AG10803 (cell line): ENCODE results near the gene WWTR1.

Experiments used
- DNase-seq: peaks from one replicate; pipeline ENCODE4 v3.0.0; 2010; ENCODE audit warnings: low read depth
- H3K4me3 ChIP-seq: 2 replicates; pipeline ENCODE4 v1.5.1; 2011; ENCODE audit warnings: mild to moderate bottlenecking, low read length, control low read depth
- TF ChIP-seq, protein P1 (sequence below): conservative IDR thresholded peaks from 2 replicates; pipeline ENCODE4 v1.5.1; 2011; ENCODE audit warnings: mild to moderate bottlenecking, low read length, control low read depth, inconsistent platforms

The WWTR1 gene

DNA sequence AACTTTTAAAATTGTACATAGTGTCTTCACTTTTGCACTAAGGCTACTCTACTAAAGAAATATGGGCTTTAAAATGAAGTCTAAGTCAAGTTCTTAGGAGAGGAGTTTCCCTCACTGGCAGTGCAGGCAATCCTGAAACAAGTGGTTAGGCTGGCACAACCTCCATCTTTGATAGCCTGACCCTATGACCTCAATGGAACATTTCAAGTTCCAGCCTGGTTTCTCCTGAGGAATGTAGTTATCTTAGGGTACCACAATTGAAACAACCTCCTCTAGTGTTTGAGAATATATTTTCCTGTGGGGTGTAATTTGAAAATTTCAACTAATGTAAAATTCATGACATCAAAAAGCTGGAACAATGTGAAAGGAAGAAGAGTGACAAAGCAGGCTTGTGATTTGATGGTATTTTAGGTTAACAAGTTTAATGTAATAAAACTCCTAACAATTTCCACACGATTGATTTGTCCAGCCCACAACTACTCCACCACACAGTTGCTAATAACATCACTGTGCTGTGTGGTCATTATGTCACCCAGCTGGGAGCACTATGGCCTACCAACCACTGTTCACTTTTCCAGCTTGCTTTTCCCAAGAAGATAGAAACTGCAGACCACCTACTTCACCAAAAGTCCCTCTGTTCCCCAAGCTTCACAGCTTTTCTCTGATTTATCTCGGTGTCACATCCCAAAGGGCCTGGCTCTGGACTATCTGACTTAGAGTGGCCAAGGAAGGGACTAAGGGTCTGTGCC is 1.8 kb downstream of the WWTR1 start:
- TF ChIP-seq, protein P1, sequence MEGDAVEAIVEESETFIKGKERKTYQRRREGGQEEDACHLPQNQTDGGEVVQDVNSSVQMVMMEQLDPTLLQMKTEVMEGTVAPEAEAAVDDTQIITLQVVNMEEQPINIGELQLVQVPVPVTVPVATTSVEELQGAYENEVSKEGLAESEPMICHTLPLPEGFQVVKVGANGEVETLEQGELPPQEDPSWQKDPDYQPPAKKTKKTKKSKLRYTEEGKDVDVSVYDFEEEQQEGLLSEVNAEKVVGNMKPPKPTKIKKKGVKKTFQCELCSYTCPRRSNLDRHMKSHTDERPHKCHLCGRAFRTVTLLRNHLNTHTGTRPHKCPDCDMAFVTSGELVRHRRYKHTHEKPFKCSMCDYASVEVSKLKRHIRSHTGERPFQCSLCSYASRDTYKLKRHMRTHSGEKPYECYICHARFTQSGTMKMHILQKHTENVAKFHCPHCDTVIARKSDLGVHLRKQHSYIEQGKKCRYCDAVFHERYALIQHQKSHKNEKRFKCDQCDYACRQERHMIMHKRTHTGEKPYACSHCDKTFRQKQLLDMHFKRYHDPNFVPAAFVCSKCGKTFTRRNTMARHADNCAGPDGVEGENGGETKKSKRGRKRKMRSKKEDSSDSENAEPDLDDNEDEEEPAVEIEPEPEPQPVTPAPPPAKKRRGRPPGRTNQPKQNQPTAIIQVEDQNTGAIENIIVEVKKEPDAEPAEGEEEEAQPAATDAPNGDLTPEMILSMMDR, result peak; percentile 22
- peak; percentile 39 for DNase-seq
- peak overlapping the region; percentile 89 for H3K4me3 ChIP-seq

DNA sequence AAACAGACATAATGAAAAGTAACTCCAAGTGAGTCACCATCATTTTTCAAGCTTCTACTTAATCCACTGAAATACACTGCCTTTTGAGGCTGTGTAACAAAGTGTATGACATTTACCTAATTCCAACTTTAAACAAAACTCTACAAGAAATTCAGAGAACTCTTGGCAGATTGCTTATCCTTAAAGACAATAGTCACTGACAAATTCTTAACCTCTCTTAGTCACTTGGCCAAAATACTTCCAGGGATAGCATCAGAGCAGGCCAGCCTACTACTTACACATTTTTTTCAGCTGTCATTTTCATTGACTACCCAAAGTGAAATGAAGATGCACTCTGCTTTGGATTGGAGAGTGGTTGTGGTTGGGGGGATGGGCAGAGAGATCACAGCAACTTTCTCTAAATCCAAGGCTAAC is 3.6 kb downstream of the WWTR1 start:
- TF ChIP-seq, protein P1, result no peak
- peak overlapping the region; percentile 33 for H3K4me3 ChIP-seq
- peak; percentile 39 for DNase-seq

DNA sequence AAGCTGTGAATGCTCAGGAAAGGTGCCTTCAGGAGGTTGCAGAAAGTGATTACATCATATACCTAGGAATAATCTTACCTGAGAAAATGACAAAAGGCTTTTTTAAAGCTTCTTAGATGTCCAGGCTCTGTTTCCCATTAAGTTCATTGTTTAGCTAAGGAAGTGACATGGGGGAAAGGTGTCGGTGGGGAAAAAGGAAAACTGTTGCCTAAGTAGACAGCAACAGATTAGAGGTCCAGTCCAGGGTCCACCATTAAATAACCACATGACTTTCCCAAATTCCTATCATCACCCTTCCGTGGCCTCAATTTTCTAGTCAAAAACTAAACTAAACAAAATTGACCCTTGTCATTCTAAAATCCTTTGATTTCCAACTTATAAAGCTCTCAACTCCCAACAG is 4.3 kb downstream of the WWTR1 start:
- TF ChIP-seq, protein P1, result no peak
- no peak overlapping the region for H3K4me3 ChIP-seq
- no peak for DNase-seq

DNA sequence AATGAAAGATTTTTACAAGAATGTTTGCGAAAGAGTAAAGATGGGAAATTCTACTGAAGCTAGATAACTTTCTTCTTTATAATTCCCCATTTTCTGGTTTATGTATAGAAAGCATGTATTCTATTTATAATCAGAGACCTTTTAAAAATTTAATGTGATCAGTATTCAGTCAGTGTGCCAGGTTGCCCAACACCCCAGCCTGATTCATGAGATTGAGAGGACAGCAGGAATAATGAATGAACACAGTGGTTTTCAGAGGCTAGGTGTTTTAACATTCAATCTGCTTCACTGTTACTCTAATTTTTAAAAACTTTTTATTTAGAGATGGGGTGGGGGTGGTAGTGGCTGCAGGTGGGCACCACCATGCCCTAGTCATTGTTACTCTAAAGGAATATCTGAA is 4.7 kb downstream of the WWTR1 start:
- TF ChIP-seq, protein P1, result no peak
- DNase-seq, result no peak
- no peak overlapping the region for H3K4me3 ChIP-seq

DNA sequence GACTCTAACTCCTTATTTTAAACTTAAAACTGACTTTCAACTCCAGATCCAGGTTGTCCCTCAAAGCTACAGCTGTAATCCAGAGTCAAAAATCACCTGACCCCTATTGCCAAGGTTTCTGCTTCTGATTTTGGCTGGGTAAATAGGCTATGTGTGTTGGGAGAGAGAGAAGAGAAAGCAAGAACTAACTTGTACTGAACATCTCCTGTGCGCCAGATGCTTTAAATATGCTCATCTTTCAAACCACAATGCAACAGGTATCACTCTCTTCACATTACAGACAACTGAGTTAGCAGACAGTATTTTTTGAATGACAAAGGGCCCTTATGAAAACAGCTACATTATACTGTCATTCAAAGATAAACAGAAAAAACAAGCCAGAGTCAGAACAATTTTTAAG is 7.0 kb downstream of the WWTR1 start:
- no peak for DNase-seq
- no peak overlapping the region for H3K4me3 ChIP-seq
- TF ChIP-seq, protein P1, result no peak

DNA sequence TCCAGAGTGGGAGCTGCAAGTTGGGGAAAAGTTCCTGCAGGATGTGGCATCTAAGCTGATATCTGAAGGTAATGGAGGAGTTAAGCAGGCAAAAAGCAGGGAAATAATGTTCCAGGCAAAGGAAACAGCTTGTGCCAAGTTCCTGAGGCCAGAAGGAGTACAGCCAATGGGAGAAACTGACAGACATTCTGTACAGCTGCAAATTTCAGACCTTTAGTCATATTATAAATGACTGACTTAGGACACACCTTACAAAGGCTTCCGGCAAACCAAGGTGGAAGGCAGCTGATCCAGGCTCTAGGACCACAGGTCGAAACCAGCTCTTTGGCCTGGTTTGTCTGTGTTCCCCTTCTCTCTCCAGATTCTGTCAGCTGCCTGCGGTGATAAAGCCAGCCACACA is 9.3 kb downstream of the WWTR1 start:
- no peak overlapping the region for H3K4me3 ChIP-seq
- DNase-seq, result no peak
- TF ChIP-seq, protein P1, result no peak

DNA sequence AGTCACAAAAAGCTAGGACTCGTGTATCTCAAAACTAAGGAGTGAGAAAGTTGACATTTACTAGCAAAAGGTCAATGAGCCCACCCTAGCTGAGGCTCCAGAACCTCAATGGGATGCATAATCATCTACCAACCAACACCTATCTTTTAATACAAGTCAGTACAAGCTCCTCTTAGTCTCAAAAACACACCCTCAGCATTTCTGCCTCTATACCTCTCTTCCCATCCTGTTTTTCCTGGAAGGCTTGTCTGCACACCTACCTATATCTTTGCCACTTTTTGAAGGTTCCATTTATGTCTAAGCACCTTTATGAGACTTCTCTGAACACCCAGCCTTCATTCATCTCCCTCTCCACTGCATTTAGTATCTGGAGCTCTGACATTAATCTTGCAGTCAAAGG is 10.0 kb downstream of the WWTR1 start:
- no peak overlapping the region for H3K4me3 ChIP-seq
- no peak for DNase-seq
- TF ChIP-seq, protein P1, result no peak
